ENCODE data around the gene MAP2K4. TPM values are rescaled to one million over a fixed set of nuclear protein-coding genes. Genes with fewer than 3 reads are reported as not detected.

Gene MAP2K4
- total and polyA plus RNA-seq, 2 of the 13 experiments (the other 11 are each of a cell fraction or from before 2014, with no cell fraction given) = 21.5 to 35.6 TPM

DNA sequence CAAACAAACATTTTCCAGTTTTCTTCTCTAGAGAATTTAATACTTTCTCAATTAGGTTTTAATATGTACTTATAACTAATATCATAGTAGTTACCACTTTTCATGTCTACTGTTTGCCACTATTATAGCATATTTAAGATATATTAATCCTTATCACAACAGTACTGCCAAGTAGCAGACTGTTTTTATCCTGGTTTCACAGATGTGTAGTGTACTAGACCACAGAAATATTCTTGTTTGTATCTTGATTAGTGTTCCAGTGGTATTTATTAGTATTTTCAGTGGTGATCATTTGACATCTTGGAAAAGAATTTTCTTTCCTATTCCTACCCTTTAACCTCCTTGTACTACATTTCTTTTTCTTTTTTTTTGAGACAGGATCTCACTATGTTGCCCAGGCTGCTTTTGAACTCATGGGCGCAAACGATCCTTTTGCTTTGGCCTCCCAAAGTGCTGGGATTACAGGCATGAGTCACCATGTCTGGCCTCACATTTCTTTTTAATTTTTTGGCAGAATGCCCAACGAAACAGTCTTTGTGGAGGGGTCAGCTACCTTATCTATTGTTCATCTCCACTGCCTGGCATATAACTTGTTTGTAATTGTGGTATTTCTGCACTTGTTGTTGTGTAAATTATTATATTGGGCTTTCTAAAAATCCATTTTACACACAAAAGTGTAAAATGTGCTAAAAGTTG is 27.2 kb downstream of the MAP2K4 start:
- TF ChIP-seq ZNF121 (CRISPR knock-in tag; IDR thresholded peaks at IDR 0.05) = peak; percentile 70
- TF ChIP-seq FOSL2 (CRISPR knock-in tag; IDR thresholded peaks at IDR 0.05) = peak; percentile 63
- TF ChIP-seq SRY (CRISPR knock-in tag; IDR thresholded peaks at IDR 0.05) = no peak
- CTCF ChIA-PET (ENCODE audit: low intra/inter-chr PET ratio, low total read pairs) = no interaction called here
- no peak for DNase-seq (ENCODE audit: low spot score)
- Histone ChIP-seq H3K9me3 (ENCODE audit: low read length) (no peaks in the 10 kb centered on the region), H3K27ac (ENCODE audit: extremely low read length, insufficient read depth, low read length) (no peak overlapping the region), H3K4me2 (ENCODE audit: low read depth, low read length) (no peak overlapping the region), H3K27me3 (ENCODE audit: control insufficient read depth in 1 of 2, insufficient read depth in 2 of 2, low read length in 2 of 2) (no peaks in the 10 kb centered on the region), H3K4me1 (ENCODE audit: insufficient read depth, low read length) (peaks cover 5% of the 10 kb centered on the region; the same call in 1 of the 2 replicates), H3K9ac (ENCODE audit: insufficient read depth, low read depth, low read length) (no peak overlapping the region), H3K4me3 (replicated peaks in 1 of 3; ENCODE audit: insufficient read depth in 1 of 3, low read depth in 2 of 3, low read length in 3 of 3) (no peak overlapping the region), H3K79me2 (ENCODE audit: insufficient read depth, low read length) (peaks cover 95% of the 10 kb centered on the region), H2AFZ (ENCODE audit: low read length) (no peak overlapping the region), H4K20me1 (ENCODE audit: insufficient read depth, low read length) (peaks cover 14% of the 10 kb centered on the region), H3K36me3 (replicated peaks in 1 of 2; ENCODE audit: control insufficient read depth in 1 of 2, insufficient read depth in 2 of 2, low read length in 2 of 2) (no peaks in the 10 kb centered on the region)
- in situ Hi-C loops (cut with HindIII; ENCODE audit: extremely low pct_ligation_motif_present, low pct_unique_long_range_greater_than_20kb) (no loop called here), intact Hi-C loops (cut with micrococcal nuclease; ENCODE audit: unreplicated experiment) (no loop called here)
- BruUV-seq (replicated peaks) = no TSS peak
- POLR2A ChIA-PET = interaction anchor here (1.4 kb wide), 1 partner anchor 51 kb away, joined by 3 read pairs; the partner anchor contains the start of gene ZNF18
- ATAC-seq = no peak
- FAIRE-seq = no peak
- WGBS (ENCODE audit: low lambda C conversion rate) = 77% methylated on average over 3 of the region's 3 CpGs

GRCh38 chr17:12048843-12049473 is 28.3 kb downstream of the MAP2K4 start:
- in situ Hi-C loops (cut with HindIII; ENCODE audit: extremely low pct_ligation_motif_present, low pct_unique_long_range_greater_than_20kb) (no loop called here), intact Hi-C loops (cut with micrococcal nuclease; ENCODE audit: unreplicated experiment) (no loop called here)
- no peak overlapping the region for H2AFZ ChIP-seq (ENCODE audit: low read length)
- H3K9me3 ChIP-seq (ENCODE audit: low read length) = no peaks in the 10 kb centered on the region
- TF ChIP-seq PCBP1 (IDR thresholded peaks at IDR 0.05; ENCODE audit: borderline replicate concordance, low read depth, low read length) = no peak
- TF ChIP-seq RFX3 (CRISPR knock-in tag; IDR thresholded peaks at IDR 0.05) = no peak
- TF ChIP-seq SIN3B (IDR thresholded peaks at IDR 0.05; ENCODE audit: low read length) = no peak
- TF ChIP-seq ZBTB1 (CRISPR knock-in tag; IDR thresholded peaks at IDR 0.05; ENCODE audit: borderline replicate concordance) = no peak
- no peak for TF ChIP-seq ZNF260 (CRISPR knock-in tag; IDR thresholded peaks at IDR 0.05; ENCODE audit: borderline replicate concordance, low read depth)
- peaks cover 11% of the 10 kb centered on the region for H4K20me1 ChIP-seq (ENCODE audit: insufficient read depth, low read length)
- H3K79me2 ChIP-seq (ENCODE audit: insufficient read depth, low read length) = peaks cover 93% of the 10 kb centered on the region
- DNase-seq (ENCODE audit: low spot score) (no peak), ATAC-seq (no peak), FAIRE-seq (no peak)
- no peak overlapping the region for H3K4me2 ChIP-seq (ENCODE audit: low read depth, low read length)
- BruUV-seq (replicated peaks) = no TSS peak
- no peak overlapping the region for H3K27ac ChIP-seq (ENCODE audit: extremely low read length, insufficient read depth, low read length)
- ChIA-PET CTCF (ENCODE audit: low intra/inter-chr PET ratio, low total read pairs) (no interaction called here), POLR2A (no interaction called here)
- no peak overlapping the region for H3K4me3 ChIP-seq (replicated peaks in 1 of 3; ENCODE audit: insufficient read depth in 1 of 3, low read depth in 2 of 3, low read length in 3 of 3)
- H3K36me3 ChIP-seq (replicated peaks in 1 of 2; ENCODE audit: control insufficient read depth in 1 of 2, insufficient read depth in 2 of 2, low read length in 2 of 2) = no peaks in the 10 kb centered on the region
- peaks cover 5% of the 10 kb centered on the region; the same call in 1 of the 2 replicates for H3K4me1 ChIP-seq (ENCODE audit: insufficient read depth, low read length)
- 98% methylated on average over 7 of the region's 7 CpGs for WGBS (ENCODE audit: low lambda C conversion rate)
- H3K27me3 ChIP-seq (ENCODE audit: control insufficient read depth in 1 of 2, insufficient read depth in 2 of 2, low read length in 2 of 2) = no peaks in the 10 kb centered on the region
- no peak overlapping the region for H3K9ac ChIP-seq (ENCODE audit: insufficient read depth, low read depth, low read length)
